ENCODE measurements around the gene TMEM37.

Gene TMEM37

DNA sequence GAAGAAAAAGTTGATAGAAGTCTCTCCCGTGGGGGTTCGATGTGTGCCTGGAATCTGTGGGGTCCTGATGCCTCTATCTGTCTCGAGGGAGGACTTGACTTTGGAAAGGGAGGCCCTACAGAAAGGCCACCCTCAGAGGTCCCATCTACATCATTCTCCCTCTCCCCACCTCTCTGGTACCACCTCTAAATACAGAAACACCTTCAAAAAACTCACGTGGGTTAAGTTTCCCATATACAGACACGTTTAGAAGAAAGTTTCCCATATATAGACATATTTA, 5.3 kb upstream of the TMEM37 start:
- peaks cover 9% of the 10 kb centered on the region for H3K4me1 ChIP-seq (ENCODE audit: control insufficient read depth, insufficient read depth, low read length)
- H3K27ac ChIP-seq (ENCODE audit: low read length) = no peak overlapping the region
- H3K9ac ChIP-seq (ENCODE audit: low read length in 2 of 2) = no peak overlapping the region
- no peak overlapping the region for H3K4me3 ChIP-seq (ENCODE audit: low read length in 2 of 2)
- H3K36me3 ChIP-seq (ENCODE audit: control insufficient read depth in 2 of 2, insufficient read depth in 2 of 2, low read length in 2 of 2) = no peaks in the 10 kb centered on the region
- no peaks in the 10 kb centered on the region for H3K9me3 ChIP-seq (ENCODE audit: control insufficient read depth in 2 of 2, low read length in 2 of 2)
- H3K27me3 ChIP-seq (ENCODE audit: control insufficient read depth in 1 of 2, insufficient read depth in 2 of 2, low read length in 2 of 2) = no peaks in the 10 kb centered on the region

DNA sequence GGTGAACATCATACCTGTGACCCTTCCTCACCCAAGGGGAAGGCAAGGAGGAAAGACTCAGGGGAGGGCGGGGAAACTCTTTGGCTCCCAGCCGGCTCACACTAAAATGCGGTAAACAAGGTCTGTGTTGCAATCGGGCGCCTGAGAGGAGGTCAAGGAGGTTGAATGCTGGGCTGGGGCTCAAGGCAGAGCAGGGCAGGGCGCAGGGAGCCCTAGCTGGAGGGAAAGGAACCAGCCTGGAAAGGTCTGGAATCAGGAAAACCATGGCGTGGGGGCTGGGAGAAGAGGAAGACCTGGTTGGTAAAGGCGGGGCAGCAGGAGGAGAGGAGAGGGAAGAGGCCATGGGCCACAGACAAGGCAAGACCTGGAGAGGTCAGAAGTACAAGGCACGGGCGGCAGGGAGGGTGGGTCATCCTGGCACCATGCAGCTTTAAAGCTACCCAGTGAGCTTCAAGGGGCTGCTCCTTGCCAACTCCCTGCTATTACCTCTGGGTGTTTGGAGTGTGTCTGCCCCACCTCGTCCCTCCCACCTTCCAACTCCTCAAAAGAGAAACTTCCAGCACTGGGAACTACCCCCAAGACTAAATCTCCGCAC, 4.8 kb upstream of the TMEM37 start:
- Histone ChIP-seq H3K4me3 (ENCODE audit: low read length in 2 of 2) (no peak overlapping the region), H3K27ac (ENCODE audit: low read length) (no peak overlapping the region), H3K4me1 (ENCODE audit: control insufficient read depth, insufficient read depth, low read length) (peaks cover 12% of the 10 kb centered on the region), H3K27me3 (ENCODE audit: control insufficient read depth in 1 of 2, insufficient read depth in 2 of 2, low read length in 2 of 2) (no peaks in the 10 kb centered on the region), H3K36me3 (ENCODE audit: control insufficient read depth in 2 of 2, insufficient read depth in 2 of 2, low read length in 2 of 2) (no peaks in the 10 kb centered on the region), H3K9ac (ENCODE audit: low read length in 2 of 2) (no peak overlapping the region), H3K9me3 (ENCODE audit: control insufficient read depth in 2 of 2, low read length in 2 of 2) (no peaks in the 10 kb centered on the region)

DNA sequence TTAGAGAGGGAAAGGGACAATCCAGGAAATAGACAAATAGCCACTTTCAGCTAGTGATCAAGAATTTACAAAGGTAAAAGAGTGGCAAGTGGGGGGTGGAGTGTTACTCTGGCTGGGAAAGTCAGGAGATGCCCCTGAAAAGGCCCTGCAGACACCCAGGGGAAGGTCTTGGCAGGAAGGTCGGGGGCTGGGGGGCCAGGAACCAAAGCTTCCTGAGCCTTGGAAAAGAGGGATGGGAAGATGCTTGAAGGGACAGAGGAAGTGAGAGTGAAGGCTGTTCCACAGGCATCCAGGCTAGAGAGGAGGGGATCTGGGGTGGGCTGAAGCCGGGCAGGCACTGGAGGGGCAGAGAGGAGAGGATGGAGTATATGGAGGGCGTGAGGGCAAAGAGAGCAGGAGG, 3.9 kb upstream of the TMEM37 start:
- Histone ChIP-seq H3K4me3 (ENCODE audit: low read length in 2 of 2) (no peak overlapping the region), H3K36me3 (ENCODE audit: control insufficient read depth in 2 of 2, insufficient read depth in 2 of 2, low read length in 2 of 2) (no peaks in the 10 kb centered on the region), H3K27ac (ENCODE audit: low read length) (no peak overlapping the region), H3K4me1 (ENCODE audit: control insufficient read depth, insufficient read depth, low read length) (peaks cover 19% of the 10 kb centered on the region), H3K9ac (ENCODE audit: low read length in 2 of 2) (no peak overlapping the region), H3K9me3 (ENCODE audit: control insufficient read depth in 2 of 2, low read length in 2 of 2) (no peaks in the 10 kb centered on the region), H3K27me3 (ENCODE audit: control insufficient read depth in 1 of 2, insufficient read depth in 2 of 2, low read length in 2 of 2) (no peaks in the 10 kb centered on the region)

DNA sequence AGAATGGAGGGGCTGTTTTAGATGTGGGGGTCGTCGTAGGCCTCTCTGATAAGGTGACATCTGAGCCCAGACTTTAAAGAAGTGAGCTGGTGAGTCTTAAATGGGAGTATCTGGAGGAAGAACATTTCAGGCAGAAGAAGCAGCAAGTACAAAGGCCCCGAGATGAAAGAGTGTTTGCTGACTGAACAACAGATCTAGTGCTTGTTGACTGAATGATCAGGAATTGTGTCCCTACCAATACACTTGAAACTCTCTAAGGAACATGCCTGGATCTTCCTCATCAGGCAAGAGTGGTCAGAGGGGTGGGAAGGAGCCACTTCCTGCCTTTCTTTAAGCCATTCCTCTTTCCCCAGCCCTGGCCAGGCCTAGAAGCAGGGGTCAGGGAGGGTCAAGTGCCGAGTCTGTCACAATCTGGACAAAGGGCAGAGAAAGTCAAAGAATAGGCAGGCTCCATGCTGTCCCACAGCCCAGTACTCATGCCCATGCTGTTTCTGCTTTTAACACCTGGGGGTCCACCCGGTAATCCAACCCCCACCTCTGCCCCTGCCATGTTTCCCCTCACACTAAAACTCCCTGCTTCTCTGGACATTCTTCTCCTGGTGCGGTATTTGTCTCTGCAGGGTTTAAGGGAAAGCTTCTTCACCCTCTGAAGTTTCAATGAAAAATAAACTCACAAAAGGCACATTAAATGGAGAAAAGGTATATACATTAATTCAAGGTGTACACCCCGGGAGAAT, 3.0 kb upstream of the TMEM37 start:
- Histone ChIP-seq H3K4me1 (ENCODE audit: control insufficient read depth, insufficient read depth, low read length) (peaks cover 19% of the 10 kb centered on the region), H3K9ac (ENCODE audit: low read length in 2 of 2) (no peak overlapping the region), H3K36me3 (ENCODE audit: control insufficient read depth in 2 of 2, insufficient read depth in 2 of 2, low read length in 2 of 2) (no peaks in the 10 kb centered on the region), H3K9me3 (ENCODE audit: control insufficient read depth in 2 of 2, low read length in 2 of 2) (no peaks in the 10 kb centered on the region), H3K27me3 (ENCODE audit: control insufficient read depth in 1 of 2, insufficient read depth in 2 of 2, low read length in 2 of 2) (no peaks in the 10 kb centered on the region), H3K27ac (ENCODE audit: low read length) (peak overlapping the region; percentile 18), H3K4me3 (ENCODE audit: low read length in 2 of 2) (no peak overlapping the region)

DNA sequence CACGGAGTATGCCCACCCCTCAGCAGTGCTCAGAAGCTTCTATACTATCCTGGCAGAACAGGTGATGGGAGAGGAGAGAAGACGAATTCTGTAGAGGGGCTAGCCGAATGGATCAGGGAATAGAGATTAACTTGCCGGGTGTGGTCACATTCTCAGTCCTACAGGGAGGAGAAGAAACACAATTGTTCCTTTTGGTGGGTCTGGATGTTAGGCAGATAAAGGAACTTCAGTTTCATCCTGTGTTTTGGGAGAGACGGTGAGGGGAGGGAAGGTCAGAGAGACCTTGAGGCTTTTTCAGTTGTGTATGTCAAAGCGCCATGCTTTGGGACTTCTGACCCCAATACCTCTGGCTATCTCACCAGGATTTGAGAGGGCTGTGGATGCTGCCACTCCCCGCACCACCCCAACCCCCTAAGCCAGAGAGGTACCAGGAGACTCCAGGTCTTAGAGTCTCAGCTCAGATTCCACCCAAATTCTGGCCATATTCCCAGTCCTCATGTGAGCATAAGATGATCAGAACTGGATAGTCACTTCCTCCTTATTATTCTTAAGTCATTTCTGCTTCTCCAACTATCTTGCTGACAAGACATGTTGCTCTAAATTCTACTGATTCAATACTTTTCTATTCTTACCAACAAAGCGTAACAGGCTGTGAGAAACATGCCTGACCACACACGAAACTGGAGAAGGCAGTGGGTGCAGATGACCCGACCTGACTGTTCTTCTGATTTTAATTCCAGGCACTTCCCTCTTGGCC, 2.3 kb upstream of the TMEM37 start:
- Histone ChIP-seq H3K9ac (ENCODE audit: low read length in 2 of 2) (no peak overlapping the region), H3K36me3 (ENCODE audit: control insufficient read depth in 2 of 2, insufficient read depth in 2 of 2, low read length in 2 of 2) (no peaks in the 10 kb centered on the region), H3K27ac (ENCODE audit: low read length) (peak overlapping the region; percentile 18), H3K4me3 (ENCODE audit: low read length in 2 of 2) (no peak overlapping the region), H3K27me3 (ENCODE audit: control insufficient read depth in 1 of 2, insufficient read depth in 2 of 2, low read length in 2 of 2) (no peaks in the 10 kb centered on the region), H3K4me1 (ENCODE audit: control insufficient read depth, insufficient read depth, low read length) (peaks cover 19% of the 10 kb centered on the region), H3K9me3 (ENCODE audit: control insufficient read depth in 2 of 2, low read length in 2 of 2) (no peaks in the 10 kb centered on the region)

DNA sequence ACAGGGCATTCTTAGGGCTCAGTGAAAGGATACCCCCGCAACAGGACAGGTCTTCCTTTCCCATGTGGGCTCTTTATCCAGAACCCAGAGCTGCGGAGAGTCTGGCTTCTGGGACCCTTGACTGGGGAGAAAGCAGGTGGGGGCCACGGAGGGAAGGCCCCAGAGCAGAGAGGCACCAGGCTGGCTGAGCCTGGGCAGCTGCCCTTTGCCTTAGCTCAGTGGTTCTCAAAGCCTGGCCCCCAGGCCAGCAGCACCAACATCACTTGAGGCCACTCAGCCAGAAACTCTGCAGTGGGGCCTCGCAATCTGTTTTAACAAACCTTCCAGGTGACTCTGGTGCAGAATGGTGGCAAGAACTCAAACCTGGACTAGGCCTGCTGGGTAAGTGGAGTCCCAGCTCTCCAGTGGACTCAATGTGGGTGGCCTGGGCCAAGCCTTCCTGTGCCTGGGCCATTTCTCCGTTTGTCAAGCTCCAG, 1.6 kb upstream of the TMEM37 start:
- no peak overlapping the region for H3K27ac ChIP-seq (ENCODE audit: low read length)
- peaks cover 19% of the 10 kb centered on the region for H3K4me1 ChIP-seq (ENCODE audit: control insufficient read depth, insufficient read depth, low read length)

DNA sequence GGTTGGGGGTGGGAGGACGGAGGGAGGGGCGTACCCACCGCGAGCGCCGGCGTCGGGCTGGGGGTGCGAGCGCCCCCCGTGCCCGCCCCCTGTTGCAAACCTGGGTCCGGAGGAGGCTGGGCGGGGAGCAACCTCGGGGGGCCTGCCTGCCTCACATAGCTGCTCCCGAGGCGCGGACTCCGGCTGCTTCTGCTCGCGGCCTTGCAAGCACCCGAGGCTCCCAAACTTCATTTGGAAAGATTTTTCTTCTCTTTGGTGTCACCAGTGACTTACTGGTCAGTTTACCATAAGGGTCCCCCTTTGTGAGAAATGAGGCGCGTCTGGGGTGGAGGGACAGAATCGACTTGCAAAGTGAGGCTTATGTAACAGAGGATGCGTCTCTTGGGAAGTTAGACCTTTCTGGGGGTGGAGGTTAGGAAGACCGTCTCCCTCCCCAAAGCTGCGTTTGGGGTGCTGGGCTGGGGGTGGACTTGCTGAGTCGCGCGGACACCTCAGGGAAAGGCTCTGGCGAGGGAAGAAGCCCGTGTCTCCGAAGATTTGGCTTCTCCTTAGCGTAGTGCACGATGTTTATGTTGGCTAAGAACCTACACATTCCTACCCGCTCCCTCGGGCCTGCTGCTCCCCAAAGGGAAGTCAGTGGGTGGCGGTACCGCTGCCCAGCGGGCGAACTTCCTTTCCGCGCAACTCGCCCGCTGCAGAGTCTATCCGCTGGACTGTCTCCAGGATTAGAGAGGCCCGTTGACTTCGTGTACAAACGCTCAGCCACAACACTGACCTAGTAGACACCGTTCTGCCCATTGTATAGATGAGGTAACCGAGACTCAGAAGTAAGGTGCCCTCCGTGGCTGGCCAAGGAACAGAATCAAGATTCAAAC, 559 bp downstream of the TMEM37 start:
- Histone ChIP-seq H3K36me3 (ENCODE audit: control insufficient read depth in 2 of 2, insufficient read depth in 2 of 2, low read length in 2 of 2) (no peaks in the 10 kb centered on the region), H3K4me3 (ENCODE audit: low read length in 2 of 2) (peak overlapping the region; percentile 61 to 78), H3K4me1 (ENCODE audit: control insufficient read depth, insufficient read depth, low read length) (peaks cover 17% of the 10 kb centered on the region), H3K9ac (ENCODE audit: low read length in 2 of 2) (peak overlapping the region; percentile 26 to 66), H3K27ac (ENCODE audit: low read length) (peak overlapping the region; percentile 53), H3K27me3 (ENCODE audit: control insufficient read depth in 1 of 2, insufficient read depth in 2 of 2, low read length in 2 of 2) (no peaks in the 10 kb centered on the region), H3K9me3 (ENCODE audit: control insufficient read depth in 2 of 2, low read length in 2 of 2) (no peaks in the 10 kb centered on the region)

More for the DNA sequence above, 1.6 kb upstream of the TMEM37 start:
- Histone ChIP-seq H3K9me3 (ENCODE audit: control insufficient read depth in 2 of 2, low read length in 2 of 2) (no peaks in the 10 kb centered on the region), H3K4me3 (ENCODE audit: low read length in 2 of 2) (no peak overlapping the region), H3K36me3 (ENCODE audit: control insufficient read depth in 2 of 2, insufficient read depth in 2 of 2, low read length in 2 of 2) (no peaks in the 10 kb centered on the region), H3K27me3 (ENCODE audit: control insufficient read depth in 1 of 2, insufficient read depth in 2 of 2, low read length in 2 of 2) (no peaks in the 10 kb centered on the region), H3K9ac (ENCODE audit: low read length in 2 of 2) (no peak overlapping the region)

DNA sequence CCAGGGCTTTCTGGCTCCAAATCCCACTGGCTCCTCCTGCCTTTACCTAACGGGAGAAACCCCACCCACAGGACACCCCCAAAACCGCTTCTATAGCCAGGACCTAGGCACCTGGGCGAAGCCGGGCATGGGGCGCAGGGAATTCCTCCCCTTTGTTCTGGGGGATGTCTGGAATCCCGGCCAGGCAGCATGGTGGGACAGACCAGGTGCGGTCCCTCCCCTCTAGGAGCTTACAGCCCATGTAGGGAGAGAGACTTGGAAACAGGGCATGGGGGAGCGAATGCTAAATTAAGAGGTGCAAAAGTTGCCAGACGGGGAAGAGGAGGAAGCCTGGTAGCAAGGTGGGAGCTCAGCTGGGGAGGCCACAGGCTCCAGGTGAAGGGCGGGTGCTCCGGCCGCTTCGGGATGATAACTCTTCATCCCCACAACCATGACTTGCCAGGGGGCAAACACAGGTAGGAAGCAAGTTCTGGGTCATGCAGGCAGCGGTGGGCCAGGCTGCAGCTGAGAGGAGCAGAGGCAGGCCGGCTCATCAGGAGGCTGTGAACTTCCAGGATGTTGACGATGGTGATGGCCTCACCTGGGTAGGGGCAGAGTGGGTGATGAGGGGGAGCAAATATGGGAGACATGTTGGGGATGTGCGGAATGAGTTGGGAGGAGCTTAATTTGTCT, 1.3 kb downstream of the TMEM37 start:
- Histone ChIP-seq H3K27me3 (ENCODE audit: control insufficient read depth in 1 of 2, insufficient read depth in 2 of 2, low read length in 2 of 2) (no peaks in the 10 kb centered on the region), H3K36me3 (ENCODE audit: control insufficient read depth in 2 of 2, insufficient read depth in 2 of 2, low read length in 2 of 2) (no peaks in the 10 kb centered on the region), H3K9ac (ENCODE audit: low read length in 2 of 2) (no peak overlapping the region), H3K9me3 (ENCODE audit: control insufficient read depth in 2 of 2, low read length in 2 of 2) (no peaks in the 10 kb centered on the region), H3K27ac (ENCODE audit: low read length) (no peak overlapping the region), H3K4me1 (ENCODE audit: control insufficient read depth, insufficient read depth, low read length) (peaks cover 17% of the 10 kb centered on the region), H3K4me3 (ENCODE audit: low read length in 2 of 2) (peak overlapping the region; percentile 61 to 78)

DNA sequence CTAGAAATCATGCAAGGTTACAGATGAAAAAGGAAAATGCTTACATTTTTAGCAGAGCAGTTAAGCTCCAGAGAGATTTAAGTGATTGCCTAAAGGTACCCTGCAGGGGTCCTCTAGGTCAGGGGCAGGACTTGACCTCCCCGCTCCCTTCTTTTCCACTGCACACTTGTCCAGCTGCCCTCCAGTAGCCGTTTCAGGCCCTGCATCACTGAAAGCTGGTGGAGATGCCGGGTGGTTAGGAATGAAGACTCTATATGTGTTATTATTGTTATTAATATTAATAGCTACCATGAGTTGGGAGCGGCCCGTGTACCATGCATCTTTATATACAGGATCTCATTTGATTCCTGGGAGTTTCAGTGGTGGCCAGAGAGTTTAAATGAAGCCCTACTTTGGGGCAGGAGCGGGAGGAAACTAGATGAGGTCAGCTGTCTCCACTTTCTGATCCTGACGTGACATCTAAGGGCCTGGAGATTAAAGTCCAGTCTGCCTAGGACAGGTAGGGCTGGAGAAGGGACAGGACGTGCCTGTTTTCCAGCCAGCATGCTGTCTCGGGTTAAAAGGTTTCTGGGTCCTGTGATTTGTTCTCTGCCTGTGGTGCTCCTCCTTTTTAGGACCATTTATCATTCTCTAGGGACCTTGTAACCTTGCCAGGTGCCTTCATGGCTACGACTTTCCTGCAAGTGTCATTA, 2.1 kb downstream of the TMEM37 start:
- Histone ChIP-seq H3K27ac (ENCODE audit: low read length) (no peak overlapping the region), H3K27me3 (ENCODE audit: control insufficient read depth in 1 of 2, insufficient read depth in 2 of 2, low read length in 2 of 2) (no peaks in the 10 kb centered on the region), H3K4me1 (ENCODE audit: control insufficient read depth, insufficient read depth, low read length) (peaks cover 17% of the 10 kb centered on the region), H3K9me3 (ENCODE audit: control insufficient read depth in 2 of 2, low read length in 2 of 2) (no peaks in the 10 kb centered on the region), H3K4me3 (ENCODE audit: low read length in 2 of 2) (no peak overlapping the region), H3K36me3 (ENCODE audit: control insufficient read depth in 2 of 2, insufficient read depth in 2 of 2, low read length in 2 of 2) (peaks cover 0 to under 1% of the 10 kb centered on the region in 2 donors), H3K9ac (ENCODE audit: low read length in 2 of 2) (no peak overlapping the region)

Measured in stomach smooth muscle (tissue), 2 donors.